SK-N-SH treated with all-trans-retinoic acid at 6 μM for 48 hours (cell line): ENCODE measurements around the gene NCOA4.

Source experiments
- ATAC-seq: fragments of 200-7000 bp; cut with Tn5 transposase; 3 replicates; pipeline ENCODE4 v1.9.1; 2020; ENCODE audit warnings: mild to moderate bottlenecking, moderate library complexity
- ARNTL ChIP-seq: fragments of 450-650 bp; formaldehyde crosslinking; IDR thresholded peaks from 2 replicates; pipeline ENCODE4 v1.5.0; 2020; ENCODE audit warnings: low read depth, mild to moderate bottlenecking, moderate library complexity, borderline replicate concordance
- BACH2 ChIP-seq: fragments of 250-450 bp; sonication (Bioruptor Pico); IDR thresholded peaks from 2 replicates; pipeline ENCODE4 v1.9.0; 2021; ENCODE audit warnings: mild to moderate bottlenecking, borderline replicate concordance
- CREB5 ChIP-seq: fragments of 250-450 bp; sonication (Bioruptor Pico); IDR thresholded peaks from 2 replicates; pipeline ENCODE4 v1.5.1; 2020; ENCODE audit warnings: low read depth, mild to moderate bottlenecking, moderate library complexity
- CSDC2 ChIP-seq: fragments of 250-450 bp; sonication (Bioruptor Pico); IDR thresholded peaks from 2 replicates; pipeline ENCODE4 v1.5.0; 2020; ENCODE audit warnings: mild to moderate bottlenecking, moderate library complexity
- CSRNP3 ChIP-seq: fragments of 250-450 bp; sonication (Bioruptor Pico); IDR thresholded peaks from 2 replicates; pipeline ENCODE4 v1.5.1; 2021; ENCODE audit warnings: mild to moderate bottlenecking, moderate library complexity
- ESRRG ChIP-seq: fragments of 250-450 bp; sonication (Bioruptor Pico); IDR thresholded peaks from 2 replicates; pipeline ENCODE4 v1.6.1; 2021; ENCODE audit warnings: mild to moderate bottlenecking
- GLIS3 ChIP-seq: fragments of 250-450 bp; sonication (Bioruptor Pico); IDR thresholded peaks from 2 replicates; pipeline ENCODE4 v1.5.0; 2020; ENCODE audit warnings: mild to moderate bottlenecking, moderate library complexity
- ISL1 ChIP-seq: fragments of 250-450 bp; sonication (Bioruptor Pico); IDR thresholded peaks from 2 replicates; pipeline ENCODE4 v2.1.2; 2022; ENCODE audit warnings: mild to moderate bottlenecking, moderate library complexity
- OSR1 ChIP-seq: fragments of 250-450 bp; sonication (Bioruptor Pico); IDR thresholded peaks from 2 replicates; pipeline ENCODE4 v1.8.0; 2022; ENCODE audit warnings: moderate library complexity, mild to moderate bottlenecking, inconsistent platforms
- PATZ1 ChIP-seq: fragments of 250-450 bp; sonication (Bioruptor Pico); IDR thresholded peaks from 2 replicates; pipeline ENCODE4 v1.8.0; 2020; ENCODE audit warnings: mild to moderate bottlenecking, moderate library complexity, borderline replicate concordance
- PPARA ChIP-seq: fragments of 250-450 bp; sonication (Bioruptor Pico); IDR thresholded peaks from 2 replicates; pipeline ENCODE4 v1.5.0; 2020; ENCODE audit warnings: mild to moderate bottlenecking, borderline replicate concordance
- RARB ChIP-seq: fragments of 250-450 bp; sonication (Bioruptor Pico); IDR thresholded peaks from 2 replicates; pipeline ENCODE4 v1.8.0; 2021; ENCODE audit warnings: mild to moderate bottlenecking, moderate library complexity
- SNAI2 ChIP-seq: fragments of 250-450 bp; sonication (Bioruptor Pico); IDR thresholded peaks from 2 replicates; pipeline ENCODE4 v1.5.0; 2020; ENCODE audit warnings: mild to moderate bottlenecking, moderate library complexity
- TOX ChIP-seq: fragments of 250-450 bp; sonication (Bioruptor Pico); IDR thresholded peaks from 2 replicates; pipeline ENCODE4 v1.8.0; 2021; ENCODE audit warnings: mild to moderate bottlenecking, moderate library complexity, borderline replicate concordance
- TSHZ2 ChIP-seq: fragments of 250-450 bp; sonication (Bioruptor Pico); IDR thresholded peaks from 2 replicates; pipeline ENCODE4 v1.5.0; 2020; ENCODE audit warnings: mild to moderate bottlenecking, moderate library complexity
- ZC3H10 ChIP-seq: fragments of 250-450 bp; sonication (Bioruptor Pico); IDR thresholded peaks from 2 replicates; pipeline ENCODE4 v1.5.1; 2021; ENCODE audit warnings: mild to moderate bottlenecking, moderate library complexity
- ZFP3 ChIP-seq: fragments of 250-450 bp; sonication (Bioruptor Pico); IDR thresholded peaks from 2 replicates; pipeline ENCODE4 v1.5.0; 2020; ENCODE audit warnings: mild to moderate bottlenecking, moderate library complexity
- ZFP30 ChIP-seq: fragments of 450-650 bp; formaldehyde crosslinking; IDR thresholded peaks from 2 replicates; pipeline ENCODE4 v1.5.0; 2022; ENCODE audit warnings: mild to moderate bottlenecking, moderate library complexity
- ZNF565 ChIP-seq: fragments of 450-650 bp; formaldehyde crosslinking; conservative IDR thresholded peaks from 2 replicates; pipeline ENCODE4 v1.5.0; 2020; ENCODE audit warnings: low read depth, mild to moderate bottlenecking, moderate library complexity
- ZNF8 ChIP-seq: fragments of 450-650 bp; formaldehyde crosslinking; IDR thresholded peaks from 2 replicates; pipeline ENCODE4 v1.5.0; 2020; ENCODE audit warnings: mild to moderate bottlenecking, moderate library complexity

Gene NCOA4

GRCh38 chr10:46030091-46030937 lies at the start of gene NCOA4:
Gene NCOA4, minus strand, starts transcription at chr10:46030623. Its CDS starts 13,943 bp downstream, at chr10:46016680.
- peak; percentile 98 for ATAC-seq
- TF ChIP-seq CREB5 (CRISPR knock-in tag) (no peak), ZFP3 (no peak), ZFP30 (CRISPR knock-in tag) (no peak), PPARA (CRISPR knock-in tag) (no peak), PATZ1 (no peak), TOX (CRISPR knock-in tag) (no peak), SNAI2 (CRISPR knock-in tag) (no peak), ZC3H10 (CRISPR knock-in tag) (no peak), BACH2 (no peak), OSR1 (CRISPR knock-in tag) (no peak), RARB (CRISPR knock-in tag) (no peak), CSRNP3 (no peak), ESRRG (no peak), GLIS3 (CRISPR knock-in tag) (no peak)
- TF ChIP-seq, all 23 proteins: peak for 0

GRCh38 chr10:46079831-46080585 lies 49.6 kb upstream of the NCOA4 start:
- TF ChIP-seq ESRRG (no peak), ZFP30 (CRISPR knock-in tag) (no peak), ZNF8 (CRISPR knock-in tag) (no peak), TOX (CRISPR knock-in tag) (no peak), CSDC2 (CRISPR knock-in tag) (no peak), SNAI2 (CRISPR knock-in tag) (no peak), PATZ1 (no peak), ARNTL (no peak), ZFP3 (no peak), CREB5 (CRISPR knock-in tag) (no peak)
- no peak for ATAC-seq

GRCh38 chr10:46077731-46078413 lies 47.4 kb upstream of the NCOA4 start:
- TF ChIP-seq CSRNP3 (no peak), PPARA (CRISPR knock-in tag) (no peak), ZNF565 (no peak), ARNTL (no peak), TSHZ2 (CRISPR knock-in tag) (no peak), CSDC2 (CRISPR knock-in tag) (no peak), ZFP3 (no peak), CREB5 (CRISPR knock-in tag) (no peak), ZFP30 (CRISPR knock-in tag) (no peak), ESRRG (no peak), ISL1 (CRISPR knock-in tag) (no peak), OSR1 (CRISPR knock-in tag) (no peak)
- no peak for ATAC-seq
